ENCODE results near the gene EEF1AKMT1.
"Not testable (repeated sequence)": the region's sequence is repeated elsewhere in the genome, so short reads cannot be mapped to it uniquely, and the experiment has no call there.

The EEF1AKMT1 gene

GRCh38 chr13:20776751-20777150, 3.0 kb upstream of the EEF1AKMT1 start:
- no peak for DNase-seq

GRCh38 chr13:20775961-20776360, 2.2 kb upstream of the EEF1AKMT1 start:
- no peak for DNase-seq

- no peak for DNase-seq
These were observed 985 bp upstream of the EEF1AKMT1 start for GRCh38 chr13:20774746-20775145.

GRCh38 chr13:20772401-20773131, 1.2 kb downstream of the EEF1AKMT1 start:
- DNase-seq = no peak

GRCh38 chr13:20769834-20770233, 3.9 kb downstream of the EEF1AKMT1 start:
- DNase-seq = no peak

GRCh38 chr13:20769091-20769490, 4.7 kb downstream of the EEF1AKMT1 start:
- DNase-seq = no peak

- DNase-seq = no peak
These were observed 6.3 kb downstream of the EEF1AKMT1 start for GRCh38 chr13:20767309-20767943.

GRCh38 chr13:20760872-20761271, 12.9 kb downstream of the EEF1AKMT1 start:
- DNase-seq = no peak

- no peak for DNase-seq
These were observed 19.8 kb downstream of the EEF1AKMT1 start for GRCh38 chr13:20754009-20754408.

GRCh38 chr13:20749377-20749776, 24.4 kb downstream of the EEF1AKMT1 start:
- no peak for DNase-seq

GRCh38 chr13:20743830-20744404, 29.8 kb downstream of the EEF1AKMT1 start:
- not testable (repeated sequence) for DNase-seq

GRCh38 chr13:20740021-20740420, 33.7 kb downstream of the EEF1AKMT1 start:
- no peak for DNase-seq

GRCh38 chr13:20738616-20739015, 35.1 kb downstream of the EEF1AKMT1 start:
- DNase-seq = no peak

GRCh38 chr13:20729633-20730585, 43.9 kb downstream of the EEF1AKMT1 start:
- no peak for DNase-seq

- no peak for DNase-seq
These were observed 45.0 kb downstream of the EEF1AKMT1 start for GRCh38 chr13:20728579-20729311.

GRCh38 chr13:20727856-20728255, 45.9 kb downstream of the EEF1AKMT1 start:
- no peak for DNase-seq

- no peak for DNase-seq
These were observed 52.1 kb downstream of the EEF1AKMT1 start for GRCh38 chr13:20721454-20722357.

GRCh38 chr13:20721058-20721453, 52.7 kb downstream of the EEF1AKMT1 start:
- DNase-seq = no peak

GRCh38 chr13:20720499-20720898, 53.3 kb downstream of the EEF1AKMT1 start:
- no peak for DNase-seq

GRCh38 chr13:20719783-20720182, 54.0 kb downstream of the EEF1AKMT1 start:
- no peak for DNase-seq

- no peak for DNase-seq
These were observed 54.7 kb downstream of the EEF1AKMT1 start for GRCh38 chr13:20718958-20719566.

Measured in NCI-H1436 treated with DMSO at 0.1 percent for 48 hours (cell line).